Measurements from ENCODE around the gene SPATS2L. TPM values are rescaled to one million over a fixed set of nuclear protein-coding genes. Genes with fewer than 3 reads are reported as not detected.

The SPATS2L gene
- polyA plus RNA-seq, 1 of the 3 experiments (the other 2 are of a cell fraction), result 86.8 TPM

DNA sequence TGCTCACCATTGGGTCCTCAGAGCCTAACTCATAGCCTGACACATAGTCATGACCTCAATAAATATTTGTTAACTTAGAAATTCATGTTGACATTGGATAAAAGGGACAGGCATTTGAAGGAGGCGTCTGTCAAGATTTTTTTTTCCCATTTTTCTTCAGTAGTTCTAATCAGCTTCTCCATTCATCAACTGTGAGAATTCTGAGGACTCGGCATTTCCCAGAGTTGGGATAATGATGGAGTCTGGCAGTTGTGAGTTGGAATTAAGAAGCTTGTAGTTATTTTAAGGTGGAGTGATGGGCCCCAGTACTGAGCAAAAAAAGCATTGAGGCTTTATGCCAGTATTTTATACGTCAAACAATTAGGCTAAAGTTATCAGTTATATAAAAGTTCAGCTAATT lies 4.6 kb downstream of the SPATS2L start:
- Histone ChIP-seq H3K36me3 (replicated peaks in 1 of 2; ENCODE audit: control insufficient read depth in 1 of 2, insufficient read depth in 2 of 2, low read length in 1 of 2) (no peaks in the 10 kb centered on the region), H3K9ac (no peak overlapping the region), H3K4me1 (ENCODE audit: control insufficient read depth in 1 of 2, insufficient read depth in 2 of 2, low read depth in 1 of 2, low read length in 1 of 2) (peaks cover 11 to 13% of the 10 kb centered on the region in 2 experiments), H3F3A (replicated peaks; ENCODE audit: insufficient read depth) (peaks cover 14% of the 10 kb centered on the region), H3K27me3 (ENCODE audit: insufficient read depth) (no peaks in the 10 kb centered on the region), H3K4me2 (no peak overlapping the region), H3K9me2 (no peaks in the 10 kb centered on the region), H3K27ac (ENCODE audit: low read depth in 2 of 2, low read length in 1 of 2) (peak overlapping the region in 1 of 2 experiments; percentile 38; a peak in 2 of 4 replicates), H3K4me3 (ENCODE audit: low read depth in 2 of 2, low read length in 1 of 2) (no peak overlapping the region), H3K79me2 (ENCODE audit: insufficient read depth) (peaks cover 92% of the 10 kb centered on the region), H4K20me1 (ENCODE audit: insufficient read depth) (peaks cover 46% of the 10 kb centered on the region), H2AFZ (ENCODE audit: low read depth) (no peak overlapping the region), H3K9me3 (no peaks in the 10 kb centered on the region)
- POLR2A ChIA-PET, result no interaction called here
- WGBS (ENCODE audit: low lambda C conversion rate), result 88% methylated on average over 3 of the region's 3 CpGs
- CTCF ChIA-PET, result interaction anchor here (1.6 kb wide), 1 partner anchor 170 kb away, joined by 4 read pairs; no protein-coding TSS in a partner anchor
- no peak for DNase-seq
- no peak for TF ChIP-seq SMC3 (IDR thresholded peaks at IDR 0.05; ENCODE audit: low read depth, low read length)
- TF ChIP-seq, protein P1, sequence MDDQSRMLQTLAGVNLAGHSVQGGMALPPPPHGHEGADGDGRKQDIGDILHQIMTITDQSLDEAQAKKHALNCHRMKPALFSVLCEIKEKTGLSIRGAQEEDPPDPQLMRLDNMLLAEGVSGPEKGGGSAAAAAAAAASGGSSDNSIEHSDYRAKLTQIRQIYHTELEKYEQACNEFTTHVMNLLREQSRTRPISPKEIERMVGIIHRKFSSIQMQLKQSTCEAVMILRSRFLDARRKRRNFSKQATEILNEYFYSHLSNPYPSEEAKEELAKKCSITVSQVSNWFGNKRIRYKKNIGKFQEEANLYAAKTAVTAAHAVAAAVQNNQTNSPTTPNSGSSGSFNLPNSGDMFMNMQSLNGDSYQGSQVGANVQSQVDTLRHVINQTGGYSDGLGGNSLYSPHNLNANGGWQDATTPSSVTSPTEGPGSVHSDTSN (IDR thresholded peaks at IDR 0.05), result no peak
- TF ChIP-seq, protein P2, sequence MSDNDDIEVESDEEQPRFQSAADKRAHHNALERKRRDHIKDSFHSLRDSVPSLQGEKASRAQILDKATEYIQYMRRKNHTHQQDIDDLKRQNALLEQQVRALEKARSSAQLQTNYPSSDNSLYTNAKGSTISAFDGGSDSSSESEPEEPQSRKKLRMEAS (IDR thresholded peaks at IDR 0.05; ENCODE audit: low read depth), result no peak
- no peak for TF ChIP-seq RAD21 (IDR thresholded peaks at IDR 0.05; ENCODE audit: low read length)
- no peak for TF ChIP-seq EZH2phosphoT487 (IDR thresholded peaks at IDR 0.05; ENCODE audit: borderline replicate concordance, low read depth)
- TF ChIP-seq, protein P3, sequence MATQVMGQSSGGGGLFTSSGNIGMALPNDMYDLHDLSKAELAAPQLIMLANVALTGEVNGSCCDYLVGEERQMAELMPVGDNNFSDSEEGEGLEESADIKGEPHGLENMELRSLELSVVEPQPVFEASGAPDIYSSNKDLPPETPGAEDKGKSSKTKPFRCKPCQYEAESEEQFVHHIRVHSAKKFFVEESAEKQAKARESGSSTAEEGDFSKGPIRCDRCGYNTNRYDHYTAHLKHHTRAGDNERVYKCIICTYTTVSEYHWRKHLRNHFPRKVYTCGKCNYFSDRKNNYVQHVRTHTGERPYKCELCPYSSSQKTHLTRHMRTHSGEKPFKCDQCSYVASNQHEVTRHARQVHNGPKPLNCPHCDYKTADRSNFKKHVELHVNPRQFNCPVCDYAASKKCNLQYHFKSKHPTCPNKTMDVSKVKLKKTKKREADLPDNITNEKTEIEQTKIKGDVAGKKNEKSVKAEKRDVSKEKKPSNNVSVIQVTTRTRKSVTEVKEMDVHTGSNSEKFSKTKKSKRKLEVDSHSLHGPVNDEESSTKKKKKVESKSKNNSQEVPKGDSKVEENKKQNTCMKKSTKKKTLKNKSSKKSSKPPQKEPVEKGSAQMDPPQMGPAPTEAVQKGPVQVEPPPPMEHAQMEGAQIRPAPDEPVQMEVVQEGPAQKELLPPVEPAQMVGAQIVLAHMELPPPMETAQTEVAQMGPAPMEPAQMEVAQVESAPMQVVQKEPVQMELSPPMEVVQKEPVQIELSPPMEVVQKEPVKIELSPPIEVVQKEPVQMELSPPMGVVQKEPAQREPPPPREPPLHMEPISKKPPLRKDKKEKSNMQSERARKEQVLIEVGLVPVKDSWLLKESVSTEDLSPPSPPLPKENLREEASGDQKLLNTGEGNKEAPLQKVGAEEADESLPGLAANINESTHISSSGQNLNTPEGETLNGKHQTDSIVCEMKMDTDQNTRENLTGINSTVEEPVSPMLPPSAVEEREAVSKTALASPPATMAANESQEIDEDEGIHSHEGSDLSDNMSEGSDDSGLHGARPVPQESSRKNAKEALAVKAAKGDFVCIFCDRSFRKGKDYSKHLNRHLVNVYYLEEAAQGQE (IDR thresholded peaks at IDR 0.05; ENCODE audit: low read depth, low read length), result no peak
- no peak for TF ChIP-seq TAF1 (IDR thresholded peaks at IDR 0.05; ENCODE audit: borderline replicate concordance, low read depth, low read length)
- no peak for TF ChIP-seq RXRA (IDR thresholded peaks at IDR 0.05; ENCODE audit: borderline replicate concordance, low read depth)

DNA sequence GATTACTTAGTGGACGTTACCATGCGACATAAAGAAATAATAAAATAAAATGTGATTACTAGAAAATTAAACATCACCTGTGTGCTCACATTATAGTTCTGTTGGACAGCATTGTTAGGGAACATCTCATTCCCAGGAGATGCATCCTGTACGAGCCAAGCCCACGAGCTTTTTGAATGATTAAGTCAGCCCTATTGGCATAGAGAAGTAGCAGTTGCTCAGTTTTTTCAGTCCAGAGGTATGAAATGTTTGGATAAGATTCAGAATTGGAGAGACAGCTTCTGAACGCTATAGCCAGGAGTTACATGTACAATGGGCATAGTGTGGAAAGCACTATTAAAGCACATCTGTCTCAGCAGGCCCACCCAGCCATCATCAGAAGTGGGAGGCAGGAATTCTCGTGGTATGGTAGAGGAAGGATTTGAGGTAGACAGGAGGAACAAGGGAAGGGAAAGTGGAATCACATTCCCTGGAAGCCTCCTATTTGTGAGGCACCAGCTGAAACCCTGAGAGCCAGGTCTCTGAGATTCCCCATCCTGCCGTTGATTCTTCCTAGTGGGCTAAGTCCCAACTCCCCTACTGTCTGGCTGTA lies 8.6 kb downstream of the SPATS2L start:
- no peak for DNase-seq
- WGBS (ENCODE audit: low lambda C conversion rate), result 89% methylated on average over 7 of the region's 7 CpGs
- Histone ChIP-seq H3F3A (replicated peaks; ENCODE audit: insufficient read depth) (peaks cover 7% of the 10 kb centered on the region), H3K27ac (ENCODE audit: low read depth in 2 of 2, low read length in 1 of 2) (no peak overlapping the region), H3K4me1 (ENCODE audit: control insufficient read depth in 1 of 2, insufficient read depth in 2 of 2, low read depth in 1 of 2, low read length in 1 of 2) (peaks cover 7 to 30% of the 10 kb centered on the region in 2 experiments), H3K9me2 (no peaks in the 10 kb centered on the region), H3K4me2 (no peak overlapping the region; the same call in 1 of the 2 replicates), H3K36me3 (replicated peaks in 1 of 2; ENCODE audit: control insufficient read depth in 1 of 2, insufficient read depth in 2 of 2, low read length in 1 of 2) (no peaks in the 10 kb centered on the region), H3K9ac (no peak overlapping the region), H3K79me2 (ENCODE audit: insufficient read depth) (peaks cover 100% of the 10 kb centered on the region), H2AFZ (ENCODE audit: low read depth) (no peak overlapping the region), H4K20me1 (ENCODE audit: insufficient read depth) (peaks cover 58% of the 10 kb centered on the region), H3K4me3 (ENCODE audit: low read depth in 2 of 2, low read length in 1 of 2) (no peak overlapping the region), H3K9me3 (no peaks in the 10 kb centered on the region), H3K27me3 (ENCODE audit: insufficient read depth) (no peaks in the 10 kb centered on the region)
- TF ChIP-seq YY1 (IDR thresholded peaks at IDR 0.05; ENCODE audit: low read depth) (no peak), EP300 (IDR thresholded peaks at IDR 0.05; ENCODE audit: borderline replicate concordance in 1 of 2, low read depth in 1 of 2, low read length in 1 of 2) (no peak), NRF1 (IDR thresholded peaks at IDR 0.05; ENCODE audit: low read depth, low read length) (no peak), ELF1 (IDR thresholded peaks at IDR 0.05) (no peak), NFIC (IDR thresholded peaks at IDR 0.05; ENCODE audit: borderline replicate concordance) (no peak)
- TF ChIP-seq, protein P4, sequence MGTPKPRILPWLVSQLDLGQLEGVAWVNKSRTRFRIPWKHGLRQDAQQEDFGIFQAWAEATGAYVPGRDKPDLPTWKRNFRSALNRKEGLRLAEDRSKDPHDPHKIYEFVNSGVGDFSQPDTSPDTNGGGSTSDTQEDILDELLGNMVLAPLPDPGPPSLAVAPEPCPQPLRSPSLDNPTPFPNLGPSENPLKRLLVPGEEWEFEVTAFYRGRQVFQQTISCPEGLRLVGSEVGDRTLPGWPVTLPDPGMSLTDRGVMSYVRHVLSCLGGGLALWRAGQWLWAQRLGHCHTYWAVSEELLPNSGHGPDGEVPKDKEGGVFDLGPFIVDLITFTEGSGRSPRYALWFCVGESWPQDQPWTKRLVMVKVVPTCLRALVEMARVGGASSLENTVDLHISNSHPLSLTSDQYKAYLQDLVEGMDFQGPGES (IDR thresholded peaks at IDR 0.05; ENCODE audit: low read depth, low read length), result no peak
- CTCF ChIA-PET, result interaction anchor here (1.2 to 1.3 kb wide), 2 partner anchors 63 to 156 kb away, joined by 3 read pairs; no protein-coding TSS in a partner anchor
- POLR2A ChIA-PET, result no interaction called here
